Right lobe of liver (tissue), 4 donors: ENCODE data around the gene PDE6G.

Source experiments
- POLR2A ChIP-seq: fragments of 450-650 bp; IDR thresholded peaks from one replicate; pipeline ENCODE4 v1.6.1; 2017; ENCODE audit warnings: antibody characterized with exemption, mild to moderate bottlenecking
- TF ChIP-seq, protein P1 (sequence below), 4 donors: fragments of 200-600 bp in 3 of 4; fragments of 450-650 bp in 1 of 4; IDR thresholded peaks; one replicate each; pipeline versions ENCODE4 v1.5.1 to v1.8.0; 2016 to 2022; ENCODE audit warnings: antibody characterized with exemption in 4 of 4, mild to moderate bottlenecking in 2 of 4
- donor health status: DM: no; HTN: no; CAD: no.
- donor health status: DM: no; HTN: no; CAD: no.
- donor health status: DM: no; HTN: yes; CAD: no.

GRCh38 chr17:81666342-81667191 lies 10.2 kb upstream of the PDE6G start, which contains the start of the genes CCDC137 and OXLD1:
- TF ChIP-seq, protein P1, sequence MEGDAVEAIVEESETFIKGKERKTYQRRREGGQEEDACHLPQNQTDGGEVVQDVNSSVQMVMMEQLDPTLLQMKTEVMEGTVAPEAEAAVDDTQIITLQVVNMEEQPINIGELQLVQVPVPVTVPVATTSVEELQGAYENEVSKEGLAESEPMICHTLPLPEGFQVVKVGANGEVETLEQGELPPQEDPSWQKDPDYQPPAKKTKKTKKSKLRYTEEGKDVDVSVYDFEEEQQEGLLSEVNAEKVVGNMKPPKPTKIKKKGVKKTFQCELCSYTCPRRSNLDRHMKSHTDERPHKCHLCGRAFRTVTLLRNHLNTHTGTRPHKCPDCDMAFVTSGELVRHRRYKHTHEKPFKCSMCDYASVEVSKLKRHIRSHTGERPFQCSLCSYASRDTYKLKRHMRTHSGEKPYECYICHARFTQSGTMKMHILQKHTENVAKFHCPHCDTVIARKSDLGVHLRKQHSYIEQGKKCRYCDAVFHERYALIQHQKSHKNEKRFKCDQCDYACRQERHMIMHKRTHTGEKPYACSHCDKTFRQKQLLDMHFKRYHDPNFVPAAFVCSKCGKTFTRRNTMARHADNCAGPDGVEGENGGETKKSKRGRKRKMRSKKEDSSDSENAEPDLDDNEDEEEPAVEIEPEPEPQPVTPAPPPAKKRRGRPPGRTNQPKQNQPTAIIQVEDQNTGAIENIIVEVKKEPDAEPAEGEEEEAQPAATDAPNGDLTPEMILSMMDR (IDR thresholded peaks at IDR 0.05) = no peak
- TF ChIP-seq POLR2A = peak; percentile 74
